NCI-H1694 (cell line): ENCODE data around the gene TBC1D8.

Experiments
- DNase-seq: peaks from one replicate; lab custom pipeline; 2025; lab: John Stamatoyannopoulos, UW

The TBC1D8 gene

GRCh38 chr2:101135412-101136296 lies 15.5 kb downstream of the TBC1D8 start:
- DNase-seq = no peak

DNA sequence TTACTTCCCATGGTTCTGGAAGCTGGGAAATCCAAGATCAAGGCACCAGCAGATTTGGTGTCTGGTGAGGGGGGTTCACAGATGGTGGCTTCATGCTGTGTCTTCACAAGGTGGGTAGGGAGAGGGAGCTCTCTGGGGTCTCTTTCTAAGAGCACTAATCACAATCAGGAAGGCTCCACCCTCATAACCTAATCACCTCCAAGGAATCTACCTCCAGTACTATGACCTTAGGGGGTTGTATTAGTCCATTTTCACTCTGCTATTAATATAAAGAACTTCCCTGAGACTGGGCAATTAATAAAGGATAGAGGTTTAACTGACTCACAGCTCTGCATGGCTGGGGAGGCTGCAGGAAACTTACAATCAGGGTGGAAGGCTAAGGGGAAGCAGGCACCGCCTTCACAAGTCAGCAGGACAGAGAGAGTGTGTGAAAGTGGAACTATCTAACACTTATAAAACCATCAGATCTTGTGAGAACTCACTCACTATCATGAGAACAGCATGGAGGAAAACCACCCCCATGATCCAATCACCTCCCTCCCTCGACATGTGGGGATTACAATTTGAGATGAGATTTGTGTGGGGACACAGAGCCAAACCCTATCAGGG lies 17.6 kb downstream of the TBC1D8 start:
- DNase-seq = no peak

- DNase-seq = no peak
These were observed 19.0 kb downstream of the TBC1D8 start for GRCh38 chr2:101132202-101132601.

- no peak for DNase-seq
These were observed 21.1 kb downstream of the TBC1D8 start for GRCh38 chr2:101130081-101130480.

- DNase-seq = no peak
These were observed 23.7 kb downstream of the TBC1D8 start for GRCh38 chr2:101127319-101128056.

- no peak for DNase-seq
These were observed 25.4 kb downstream of the TBC1D8 start for GRCh38 chr2:101125808-101126207.

- no peak for DNase-seq
These were observed 25.8 kb downstream of the TBC1D8 start for GRCh38 chr2:101125374-101125773.

DNA sequence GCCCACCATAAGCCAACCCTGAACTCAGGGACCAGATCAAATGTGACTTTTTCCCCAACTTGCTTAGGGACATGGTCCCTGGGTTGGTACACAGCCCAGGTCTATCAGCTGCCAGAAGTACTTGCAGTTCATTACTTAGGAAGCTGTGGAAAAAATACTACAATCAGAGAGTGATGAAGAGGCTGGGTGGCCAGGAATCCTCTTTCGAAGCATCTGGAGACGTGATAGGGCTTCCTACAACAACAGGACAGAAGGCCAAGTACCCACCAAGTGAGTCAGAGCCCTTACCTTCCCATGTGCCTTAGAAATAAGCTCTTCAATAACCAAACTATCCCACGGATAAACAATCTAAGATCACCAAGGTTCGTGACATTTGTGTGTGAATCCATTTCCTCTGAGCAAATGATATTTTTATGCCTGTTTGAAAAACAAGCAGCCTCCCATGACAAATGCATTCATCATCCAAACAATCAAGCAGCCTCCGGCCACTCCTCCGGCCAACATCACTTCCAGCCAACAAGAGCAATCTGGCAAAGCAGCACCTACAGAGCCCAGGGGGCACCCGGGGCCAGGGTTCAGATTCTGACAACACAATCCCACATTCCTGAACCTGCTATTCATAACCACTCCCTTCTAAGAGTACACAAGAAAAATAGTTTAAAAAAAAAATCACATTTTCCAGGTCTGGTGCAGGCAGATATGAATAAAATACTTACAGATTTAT lies 26.4 kb downstream of the TBC1D8 start:
- DNase-seq = no peak

DNA sequence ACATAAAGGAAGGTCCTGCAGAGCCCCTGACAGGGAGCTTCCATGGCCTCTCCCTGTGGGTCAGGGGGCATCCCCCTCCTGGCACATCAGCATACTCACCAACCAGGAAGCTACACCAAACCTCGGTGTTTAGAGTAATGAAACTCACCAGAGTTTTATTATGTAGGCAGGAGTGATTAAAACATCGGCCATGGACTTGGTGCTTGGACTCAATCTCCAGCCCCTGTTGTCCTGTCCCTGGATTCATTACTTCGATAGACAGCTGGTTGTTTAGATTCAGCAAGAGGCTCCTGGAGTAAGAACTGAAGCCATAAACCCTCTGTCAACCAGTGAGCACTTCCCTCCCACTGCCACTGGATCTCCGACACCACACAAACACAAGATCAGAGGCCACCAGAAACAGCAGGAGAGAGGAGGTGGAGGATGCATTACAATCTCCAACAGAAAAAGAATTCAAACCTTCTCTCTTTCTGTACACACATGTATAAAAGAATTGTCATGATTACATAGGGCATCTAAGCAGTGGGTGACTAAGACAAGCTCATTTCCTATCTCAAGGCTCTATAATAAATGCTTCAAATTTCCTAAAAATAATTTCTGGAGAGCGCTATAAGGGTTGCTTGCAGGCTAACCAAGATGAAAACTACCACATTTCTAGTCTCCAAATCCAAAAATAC lies 27.2 kb downstream of the TBC1D8 start:
- no peak for DNase-seq

GRCh38 chr2:101121174-101121573 lies 30.0 kb downstream of the TBC1D8 start:
- no peak for DNase-seq

DNA sequence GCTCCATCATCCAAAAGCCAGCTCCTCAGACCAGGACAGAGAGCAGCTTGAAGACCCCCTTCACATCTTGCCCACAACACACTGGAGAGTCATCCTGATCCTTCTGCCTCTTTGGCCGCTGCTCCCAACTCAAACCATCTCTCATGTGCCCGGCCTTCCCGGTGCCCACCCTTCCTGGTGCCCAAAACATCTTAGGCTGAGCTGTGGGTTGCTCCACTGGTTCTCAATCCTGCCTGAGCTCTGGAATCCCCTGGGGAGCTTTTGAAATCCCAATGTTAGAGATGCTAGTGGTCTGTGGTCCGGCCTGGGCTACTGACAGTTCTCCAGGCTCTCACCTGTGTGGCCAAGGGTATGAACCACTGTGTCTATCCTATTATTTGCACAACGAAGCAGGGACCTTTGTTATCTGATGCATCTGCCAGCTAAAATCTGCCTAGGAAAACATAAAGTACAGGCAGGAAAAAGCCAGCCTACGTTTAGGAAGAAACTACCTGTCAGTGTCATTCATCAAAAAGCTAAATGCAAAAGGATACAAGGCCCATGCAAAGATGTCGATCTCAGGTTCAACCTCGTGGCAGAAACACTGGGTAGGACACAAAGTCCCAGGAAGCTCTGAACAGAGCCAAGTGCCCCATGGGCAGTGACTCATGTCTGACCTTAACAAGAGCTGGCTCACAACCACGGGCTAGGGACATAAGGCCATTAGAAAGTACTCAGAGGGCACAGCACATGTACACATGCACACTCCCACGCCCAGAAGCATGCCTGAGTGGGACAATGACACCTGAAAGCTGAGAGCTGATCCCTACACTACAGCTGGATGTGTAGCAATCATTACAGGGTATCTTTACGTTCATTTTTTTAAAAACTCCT lies 30.8 kb downstream of the TBC1D8 start:
- no peak for DNase-seq

DNA sequence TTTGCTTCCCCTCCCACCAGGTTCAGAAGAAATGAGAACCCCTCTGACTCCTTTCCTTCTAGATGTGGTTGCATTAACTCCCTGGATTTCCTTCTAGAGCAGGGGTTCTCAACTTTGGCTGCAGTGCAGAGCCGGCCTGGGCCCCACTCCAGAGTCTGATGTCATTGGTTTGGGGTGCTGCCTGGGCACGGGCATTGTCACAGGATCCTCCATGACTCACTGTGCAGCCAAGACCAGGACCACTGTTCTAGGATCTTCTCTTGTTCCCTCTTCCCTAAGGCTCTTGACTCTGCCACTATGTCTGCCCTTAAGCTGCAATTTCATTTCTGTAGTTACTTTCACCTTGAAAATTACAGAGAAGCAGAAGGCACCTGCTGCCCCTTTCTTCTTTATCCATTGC lies 31.8 kb downstream of the TBC1D8 start:
- no peak for DNase-seq

GRCh38 chr2:101116841-101117552 lies 34.2 kb downstream of the TBC1D8 start:
- DNase-seq = no peak

- DNase-seq = no peak
These were observed 34.8 kb downstream of the TBC1D8 start for GRCh38 chr2:101116348-101116747.

DNA sequence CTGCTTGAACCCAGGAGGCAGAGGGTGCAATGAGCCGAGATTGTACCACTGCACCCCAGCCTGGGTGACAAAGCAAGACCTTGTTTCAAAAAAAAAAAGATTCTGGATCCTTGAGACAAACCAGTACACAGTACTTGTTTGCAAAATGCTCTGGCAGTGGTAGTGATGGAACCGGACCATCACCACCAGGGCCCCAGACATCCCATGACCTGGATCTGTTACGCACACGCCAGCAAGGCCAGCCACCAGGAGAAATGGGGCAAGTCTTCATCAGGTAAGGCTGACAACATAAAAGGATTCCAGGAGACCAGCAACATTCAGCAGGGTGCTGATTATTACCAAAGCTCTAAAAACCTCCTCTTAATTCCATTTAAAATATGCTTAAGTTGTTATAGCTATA lies 35.5 kb downstream of the TBC1D8 start:
- DNase-seq = no peak

DNA sequence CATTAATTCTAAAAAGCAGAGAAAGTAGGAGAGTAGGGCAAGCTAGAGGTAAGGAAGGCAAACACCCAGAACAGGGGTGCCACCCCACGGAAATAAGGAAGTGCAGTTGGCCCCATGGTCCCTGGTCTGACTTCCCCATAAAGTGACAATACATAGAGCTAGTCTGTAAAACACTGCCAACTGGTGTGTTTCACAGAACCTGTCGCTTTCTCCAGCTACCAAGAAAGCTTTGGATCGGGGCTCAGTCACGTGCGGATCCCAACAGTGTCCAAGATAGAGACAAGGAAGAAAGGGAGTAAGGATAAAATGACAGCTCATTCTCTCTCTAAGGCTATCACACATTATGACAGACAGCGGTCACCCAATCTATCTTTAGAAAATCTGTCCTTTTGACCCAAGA lies 36.4 kb downstream of the TBC1D8 start:
- no peak for DNase-seq

DNA sequence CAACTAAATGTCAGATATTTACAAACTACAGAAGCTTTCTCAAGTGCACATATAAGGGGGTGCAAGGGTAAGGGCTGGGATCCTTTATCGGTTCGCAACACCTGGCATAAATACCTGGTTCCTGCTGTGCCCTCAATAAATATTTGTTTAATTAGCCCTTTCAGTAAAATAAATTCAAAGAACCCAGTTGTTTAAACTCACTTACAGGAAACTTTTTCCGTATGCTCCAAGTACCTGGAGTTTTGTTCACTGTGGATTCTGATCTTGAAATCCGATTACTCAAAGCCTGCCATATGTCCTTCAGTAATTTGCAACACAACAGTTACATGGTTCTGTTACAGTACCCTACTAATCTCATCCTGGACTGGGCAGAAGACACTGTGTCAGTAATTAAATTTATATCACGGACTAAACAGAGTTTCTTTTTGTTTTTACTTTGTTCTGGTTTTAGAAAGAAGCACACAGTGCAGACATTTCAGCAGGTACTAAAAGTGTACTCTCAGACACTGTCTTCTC lies 36.9 kb downstream of the TBC1D8 start:
- no peak for DNase-seq

GRCh38 chr2:101113441-101114267 lies 37.5 kb downstream of the TBC1D8 start:
- no peak for DNase-seq

DNA sequence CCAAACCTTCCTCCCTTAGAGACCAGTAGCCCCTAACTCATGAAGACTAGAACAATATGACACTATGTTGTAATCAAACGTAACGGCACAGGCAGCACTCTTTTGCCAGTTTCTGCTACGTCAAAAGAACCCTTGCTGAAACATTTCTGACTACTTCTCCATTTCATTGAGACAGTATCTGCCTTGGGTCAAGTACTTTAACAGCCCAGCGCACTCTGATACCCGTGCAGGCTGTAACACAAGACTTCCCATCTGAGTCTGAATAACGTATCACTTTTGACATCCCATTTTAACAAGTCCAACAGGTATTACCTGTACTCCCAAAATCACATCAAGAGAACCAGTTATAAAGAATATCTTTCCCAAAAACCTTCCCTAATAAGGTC lies 38.4 kb downstream of the TBC1D8 start:
- DNase-seq = no peak
